Activated naive CD4-positive, alpha-beta T cell treated with anti-CD3 and anti-CD28 coated beads, Interleukin-2, amount 10 ng/mL, durations not matched to agents 7 days and 5 days (primary cell): ENCODE measurements around the gene ANO4.

Experiments used
- CTCF ChIA-PET: fragments of 350-600 bp; sonication (Branson Sonifier 250); formaldehyde crosslinking; loops from one replicate; lab custom pipeline; 2021; ENCODE audit warnings: antibody characterized with exemption; lab: Charles Lee
- DNase-seq: peaks from one replicate; pipeline ENCODE4 v3.0.0-alpha.2; 2020
- H3K27ac Mint-ChIP-seq: one replicate; pipeline ENCODE4 v1.8.0; 2021; ENCODE audit warnings: mild to moderate bottlenecking, moderate library complexity, mixed read lengths
- H3K27me3 Mint-ChIP-seq: one replicate; pipeline ENCODE4 v1.8.0; 2021; ENCODE audit warnings: mild to moderate bottlenecking, mixed read lengths
- H3K36me3 Mint-ChIP-seq: one replicate; pipeline ENCODE4 v1.8.0; 2021; ENCODE audit warnings: mixed read lengths
- H3K4me1 Mint-ChIP-seq: one replicate; pipeline ENCODE4 v1.8.0; 2021; ENCODE audit warnings: mixed read lengths
- H3K4me3 Mint-ChIP-seq: one replicate; pipeline ENCODE4 v1.8.0; 2021; ENCODE audit warnings: mild to moderate bottlenecking, moderate library complexity, mixed read lengths
- H3K9me3 Mint-ChIP-seq: one replicate; pipeline ENCODE4 v1.8.0; 2021; ENCODE audit warnings: mixed read lengths

Gene ANO4

DNA sequence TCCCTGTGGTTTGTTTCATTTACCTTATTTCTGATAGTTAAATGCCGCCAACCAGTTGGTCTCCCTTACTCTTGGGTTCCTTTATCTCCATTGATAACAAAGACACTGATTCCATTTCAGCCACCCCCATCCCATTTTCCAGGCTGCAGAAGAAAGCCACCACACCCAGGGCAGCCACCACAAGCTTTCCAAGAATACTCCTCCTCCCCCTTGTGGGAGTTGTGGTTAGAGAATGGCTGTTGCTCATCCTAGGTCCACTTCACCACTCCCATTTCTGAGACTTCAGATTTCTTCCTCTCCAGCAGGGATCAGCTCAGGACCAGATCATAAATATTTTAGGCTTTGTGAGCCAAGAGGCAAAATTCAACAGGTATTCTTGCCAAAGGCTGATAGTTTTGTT, 73.9 kb downstream of the ANO4 start:
- Mint-ChIP-seq H3K27ac (no peak overlapping the region), H3K36me3 (no peaks in the 10 kb centered on the region), H3K4me3 (no peak overlapping the region), H3K9me3 (no peaks in the 10 kb centered on the region), H3K4me1 (no peaks in the 10 kb centered on the region), H3K27me3 (no peaks in the 10 kb centered on the region)
- CTCF ChIA-PET = no interaction called here
- no peak for DNase-seq

- no peak for DNase-seq
- Mint-ChIP-seq H3K9me3 (peaks cover 5% of the 10 kb centered on the region), H3K36me3 (no peaks in the 10 kb centered on the region), H3K27me3 (no peaks in the 10 kb centered on the region), H3K4me1 (no peaks in the 10 kb centered on the region), H3K27ac (no peak overlapping the region), H3K4me3 (no peak overlapping the region)
- CTCF ChIA-PET = no interaction called here
Measured at GRCh38 chr12:100871195-100871734, 76.7 kb downstream of the ANO4 start.

GRCh38 chr12:100875156-100875555, 80.6 kb downstream of the ANO4 start:
- Mint-ChIP-seq H3K36me3 (no peaks in the 10 kb centered on the region), H3K27me3 (no peaks in the 10 kb centered on the region), H3K27ac (no peak overlapping the region), H3K9me3 (peaks cover 5% of the 10 kb centered on the region), H3K4me1 (no peaks in the 10 kb centered on the region), H3K4me3 (no peak overlapping the region)
- CTCF ChIA-PET = no interaction called here
- DNase-seq = no peak

GRCh38 chr12:100875771-100876170, 81.2 kb downstream of the ANO4 start:
- H3K4me1 Mint-ChIP-seq = no peaks in the 10 kb centered on the region
- peaks cover 5% of the 10 kb centered on the region for H3K9me3 Mint-ChIP-seq
- no peak for DNase-seq
- no peaks in the 10 kb centered on the region for H3K36me3 Mint-ChIP-seq
- H3K27me3 Mint-ChIP-seq = no peaks in the 10 kb centered on the region
- CTCF ChIA-PET = no interaction called here
- H3K27ac Mint-ChIP-seq = no peak overlapping the region
- no peak overlapping the region for H3K4me3 Mint-ChIP-seq

DNA sequence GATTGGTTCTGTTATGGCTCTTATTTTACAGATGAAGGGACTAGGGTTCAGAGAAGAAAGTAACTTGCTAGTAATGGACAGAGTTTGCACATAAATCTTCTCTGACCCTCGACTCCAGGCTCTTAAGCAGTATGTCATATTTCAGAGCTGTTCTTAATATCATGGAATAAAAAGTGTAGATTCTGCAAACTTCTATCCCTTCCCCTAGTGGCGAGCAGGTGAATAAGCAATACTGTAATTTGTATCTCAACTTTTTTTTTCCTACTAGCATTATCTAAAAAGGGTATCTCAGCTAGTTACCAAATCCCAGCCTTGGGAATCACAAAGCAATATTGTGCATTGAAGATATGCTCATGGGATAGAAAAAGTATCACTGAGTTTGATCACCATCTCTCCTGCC, 83.2 kb downstream of the ANO4 start:
- Mint-ChIP-seq H3K9me3 (peaks cover 5% of the 10 kb centered on the region), H3K27me3 (no peaks in the 10 kb centered on the region), H3K4me3 (no peak overlapping the region), H3K27ac (no peak overlapping the region), H3K36me3 (no peaks in the 10 kb centered on the region), H3K4me1 (no peaks in the 10 kb centered on the region)
- DNase-seq = no peak
- CTCF ChIA-PET = no interaction called here

GRCh38 chr12:100895192-100895591, 100.6 kb downstream of the ANO4 start:
- Mint-ChIP-seq H3K27me3 (no peaks in the 10 kb centered on the region), H3K4me1 (no peaks in the 10 kb centered on the region), H3K9me3 (no peaks in the 10 kb centered on the region), H3K27ac (no peak overlapping the region), H3K36me3 (no peaks in the 10 kb centered on the region), H3K4me3 (no peak overlapping the region)
- no peak for DNase-seq
- CTCF ChIA-PET = no interaction called here

DNA sequence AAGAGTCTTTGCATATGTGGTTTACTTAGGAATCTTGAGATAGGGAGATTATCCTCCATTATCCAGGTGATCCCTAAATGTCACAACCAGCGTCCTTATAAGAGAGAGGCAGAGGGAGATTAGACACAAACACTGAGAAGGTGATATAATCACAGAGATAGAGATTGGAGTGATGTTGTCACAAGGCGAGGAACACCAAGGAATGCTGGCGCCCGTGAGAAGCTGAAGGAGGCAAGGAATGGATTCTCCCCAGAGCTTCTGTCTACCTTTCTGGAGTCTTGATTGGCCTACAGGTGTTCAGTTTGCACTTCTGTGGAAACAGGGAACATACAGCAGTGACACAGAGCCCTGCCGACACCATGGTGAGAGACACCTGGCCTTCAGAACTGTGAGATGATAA, 101.6 kb downstream of the ANO4 start:
- Mint-ChIP-seq H3K4me3 (no peak overlapping the region), H3K9me3 (no peaks in the 10 kb centered on the region), H3K27me3 (no peaks in the 10 kb centered on the region), H3K4me1 (no peaks in the 10 kb centered on the region), H3K27ac (no peak overlapping the region), H3K36me3 (no peaks in the 10 kb centered on the region)
- CTCF ChIA-PET = no interaction called here
- no peak for DNase-seq

- no peak overlapping the region for H3K4me3 Mint-ChIP-seq
- H3K27me3 Mint-ChIP-seq = no peaks in the 10 kb centered on the region
- H3K27ac Mint-ChIP-seq = no peak overlapping the region
- H3K36me3 Mint-ChIP-seq = no peaks in the 10 kb centered on the region
- H3K9me3 Mint-ChIP-seq = no peaks in the 10 kb centered on the region
- no peaks in the 10 kb centered on the region for H3K4me1 Mint-ChIP-seq
- no peak for DNase-seq
- CTCF ChIA-PET = no interaction called here
Measured at GRCh38 chr12:100897240-100897639, 102.7 kb downstream of the ANO4 start.

DNA sequence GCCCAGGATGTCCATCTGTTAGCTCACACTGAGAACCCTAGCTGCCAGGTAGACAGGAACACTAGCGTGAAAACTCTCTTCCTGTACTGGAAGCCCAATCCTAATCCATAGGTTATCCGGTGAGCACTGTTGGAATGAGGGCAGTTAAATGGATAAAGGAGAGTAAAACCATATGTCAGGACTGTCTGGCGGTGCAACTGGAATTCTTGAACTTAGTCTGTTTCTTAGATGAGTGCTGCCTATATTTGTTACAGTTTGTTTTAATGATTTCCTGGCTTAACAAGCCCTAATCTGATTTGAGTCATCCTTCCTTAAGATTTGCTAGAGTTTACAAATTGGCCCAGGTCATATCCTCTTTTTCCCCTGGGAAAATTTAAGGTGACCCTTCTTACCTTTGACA, 104.7 kb downstream of the ANO4 start:
- H3K4me1 Mint-ChIP-seq = no peaks in the 10 kb centered on the region
- CTCF ChIA-PET = no interaction called here
- H3K9me3 Mint-ChIP-seq = no peaks in the 10 kb centered on the region
- no peaks in the 10 kb centered on the region for H3K27me3 Mint-ChIP-seq
- H3K36me3 Mint-ChIP-seq = no peaks in the 10 kb centered on the region
- no peak overlapping the region for H3K27ac Mint-ChIP-seq
- no peak overlapping the region for H3K4me3 Mint-ChIP-seq
- DNase-seq = no peak

DNA sequence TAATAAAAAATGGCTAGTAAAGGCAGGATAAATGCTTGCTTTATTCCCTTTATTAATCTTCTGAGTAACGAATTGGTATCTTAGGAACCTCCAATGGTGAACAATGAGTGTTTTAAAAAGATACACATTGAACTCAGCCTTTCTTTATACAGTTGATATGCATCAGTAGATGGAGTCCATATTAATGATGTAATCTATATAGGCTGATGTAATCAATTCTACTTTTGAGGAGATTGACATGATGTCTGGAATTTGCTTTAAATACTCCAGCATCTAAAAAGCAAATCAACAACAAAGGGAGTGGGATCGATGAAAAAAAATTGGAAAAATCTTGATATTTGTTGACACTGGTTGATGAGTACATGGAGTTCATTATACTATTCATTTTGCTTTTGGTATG, 106.2 kb downstream of the ANO4 start:
- no peak for DNase-seq
- Mint-ChIP-seq H3K4me1 (no peaks in the 10 kb centered on the region), H3K27ac (no peak overlapping the region), H3K36me3 (no peaks in the 10 kb centered on the region), H3K27me3 (no peaks in the 10 kb centered on the region), H3K9me3 (no peaks in the 10 kb centered on the region), H3K4me3 (no peak overlapping the region)
- CTCF ChIA-PET = no interaction called here

- H3K27me3 Mint-ChIP-seq = no peaks in the 10 kb centered on the region
- no peak overlapping the region for H3K27ac Mint-ChIP-seq
- CTCF ChIA-PET = no interaction called here
- no peak overlapping the region for H3K4me3 Mint-ChIP-seq
- no peaks in the 10 kb centered on the region for H3K4me1 Mint-ChIP-seq
- no peaks in the 10 kb centered on the region for H3K9me3 Mint-ChIP-seq
- no peak for DNase-seq
- no peaks in the 10 kb centered on the region for H3K36me3 Mint-ChIP-seq
Measured at GRCh38 chr12:100901266-100901665, 106.7 kb downstream of the ANO4 start.

DNA sequence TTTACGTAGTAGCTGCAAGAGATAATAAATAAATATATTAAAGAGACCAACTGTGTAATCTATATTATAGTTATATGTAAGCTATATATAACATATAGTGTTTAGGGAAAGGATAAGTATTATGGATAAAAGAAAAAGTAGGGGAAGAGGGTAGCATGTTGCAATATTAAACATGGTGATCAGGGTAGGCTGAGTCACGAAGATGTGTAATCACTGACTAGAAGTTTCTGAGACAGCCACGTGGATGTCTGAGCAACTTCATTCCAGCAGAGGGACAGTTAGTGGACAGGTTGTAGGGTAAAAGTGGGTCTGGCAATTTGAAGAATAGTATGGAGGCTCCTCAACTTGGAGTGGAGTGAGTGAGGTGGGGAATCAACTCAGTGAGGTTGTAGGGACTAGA, 109.7 kb downstream of the ANO4 start:
- no peak overlapping the region for H3K27ac Mint-ChIP-seq
- H3K9me3 Mint-ChIP-seq = no peaks in the 10 kb centered on the region
- H3K36me3 Mint-ChIP-seq = no peaks in the 10 kb centered on the region
- CTCF ChIA-PET = no interaction called here
- no peaks in the 10 kb centered on the region for H3K4me1 Mint-ChIP-seq
- no peak for DNase-seq
- H3K27me3 Mint-ChIP-seq = no peaks in the 10 kb centered on the region
- H3K4me3 Mint-ChIP-seq = no peak overlapping the region

GRCh38 chr12:100908501-100908900, 113.9 kb downstream of the ANO4 start:
- H3K4me1 Mint-ChIP-seq = no peaks in the 10 kb centered on the region
- no peak for DNase-seq
- H3K36me3 Mint-ChIP-seq = no peaks in the 10 kb centered on the region
- H3K9me3 Mint-ChIP-seq = no peaks in the 10 kb centered on the region
- H3K27ac Mint-ChIP-seq = no peak overlapping the region
- H3K4me3 Mint-ChIP-seq = no peak overlapping the region
- CTCF ChIA-PET = no interaction called here
- no peaks in the 10 kb centered on the region for H3K27me3 Mint-ChIP-seq

DNA sequence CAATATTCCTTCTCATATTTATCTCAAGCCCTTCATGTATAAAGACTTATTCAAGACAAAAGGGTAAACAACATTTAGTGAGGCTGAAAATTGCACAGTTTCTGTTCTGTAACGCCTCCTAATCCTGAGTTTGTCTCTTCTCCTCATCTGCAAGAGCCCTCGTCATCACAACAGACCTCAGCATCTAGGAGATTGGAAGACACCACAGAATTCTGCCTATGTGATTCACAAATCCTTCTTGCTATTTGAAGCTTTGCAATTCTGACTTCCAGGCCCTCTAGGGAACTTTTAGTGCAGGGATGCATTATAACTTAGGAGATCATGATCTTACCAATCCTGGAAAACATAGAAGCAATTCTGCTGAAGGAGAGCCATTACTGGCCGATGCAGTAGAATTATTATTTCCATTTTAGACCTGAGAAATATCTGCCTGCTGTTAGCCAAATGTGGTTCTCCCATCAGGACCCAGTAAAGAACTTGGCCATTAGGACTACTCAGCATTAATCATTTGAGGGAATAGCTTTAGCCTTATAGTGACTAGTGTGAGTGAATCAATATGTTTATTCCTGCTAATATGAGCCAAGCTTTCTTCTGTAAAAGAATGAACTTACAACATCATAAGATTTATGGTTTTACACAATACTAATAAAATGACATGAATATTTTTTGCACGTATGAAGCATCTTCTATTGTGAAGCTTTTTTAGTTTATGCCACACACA, 119.5 kb downstream of the ANO4 start:
- H3K4me3 Mint-ChIP-seq = no peak overlapping the region
- DNase-seq = no peak
- no peaks in the 10 kb centered on the region for H3K27me3 Mint-ChIP-seq
- CTCF ChIA-PET = no interaction called here
- H3K27ac Mint-ChIP-seq = no peak overlapping the region
- H3K9me3 Mint-ChIP-seq = no peaks in the 10 kb centered on the region
- H3K36me3 Mint-ChIP-seq = no peaks in the 10 kb centered on the region
- no peaks in the 10 kb centered on the region for H3K4me1 Mint-ChIP-seq

- CTCF ChIA-PET = no interaction called here
- Mint-ChIP-seq H3K4me1 (no peaks in the 10 kb centered on the region), H3K9me3 (no peaks in the 10 kb centered on the region), H3K4me3 (no peak overlapping the region), H3K36me3 (no peaks in the 10 kb centered on the region), H3K27ac (no peak overlapping the region), H3K27me3 (no peaks in the 10 kb centered on the region)
- no peak for DNase-seq
Measured at GRCh38 chr12:100919116-100919515, 124.5 kb downstream of the ANO4 start.
